K562 treated with DMSO at 1 percent for 4 hours (cell line): ENCODE data around the gene OSBPL1A. TPM values are rescaled to one million over a fixed set of nuclear protein-coding genes. Genes with fewer than 3 reads are reported as not detected.

ENCODE experiments used
- total RNA-seq: library from RNA; unstranded; fragments of 300-600 nt; gene quantifications from 2 replicates; pipeline ENCODE4 v1.2.3, GENCODE V29; 2022; ENCODE audit not compliant: insufficient read depth

Gene OSBPL1A
- not detected in 2 replicates for total RNA-seq

DNA sequence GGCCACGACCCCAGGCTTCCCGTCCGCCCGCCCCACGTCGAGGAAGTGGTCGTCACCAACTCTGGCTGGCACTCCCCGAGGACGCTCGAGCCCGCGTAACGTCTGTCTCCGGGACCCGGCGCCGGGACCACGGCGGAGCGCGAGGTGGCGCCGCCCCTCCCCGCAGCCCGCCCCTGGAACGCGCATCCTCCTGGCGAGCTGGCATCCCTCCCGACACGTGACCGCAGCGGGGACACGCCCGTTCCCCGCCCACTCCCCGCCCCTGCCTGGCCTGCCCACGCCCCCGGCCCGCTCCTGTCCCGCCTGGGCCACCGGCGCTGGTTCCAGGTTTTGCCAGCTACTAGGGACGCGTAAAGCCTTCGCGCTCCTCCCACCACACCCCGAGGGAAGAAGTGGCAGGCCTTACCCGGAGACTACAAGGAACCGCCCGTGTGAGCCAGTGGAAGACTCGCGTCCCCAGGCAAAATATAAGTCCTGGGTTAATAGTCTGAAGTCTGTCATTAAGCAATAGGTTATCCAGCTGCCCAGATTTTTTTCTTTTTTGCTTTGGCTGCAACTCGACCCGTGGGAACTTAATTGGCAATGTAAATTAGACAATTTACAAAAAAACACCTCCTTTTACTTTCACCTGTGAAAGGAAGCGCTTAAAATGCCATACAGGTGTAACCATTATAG is at the start of gene OSBPL1A:
Gene OSBPL1A (minus strand): TSS at position 131 of the 675 bp plus-strand sequence. CDS start 20,291 bp downstream, outside the sequence.

DNA sequence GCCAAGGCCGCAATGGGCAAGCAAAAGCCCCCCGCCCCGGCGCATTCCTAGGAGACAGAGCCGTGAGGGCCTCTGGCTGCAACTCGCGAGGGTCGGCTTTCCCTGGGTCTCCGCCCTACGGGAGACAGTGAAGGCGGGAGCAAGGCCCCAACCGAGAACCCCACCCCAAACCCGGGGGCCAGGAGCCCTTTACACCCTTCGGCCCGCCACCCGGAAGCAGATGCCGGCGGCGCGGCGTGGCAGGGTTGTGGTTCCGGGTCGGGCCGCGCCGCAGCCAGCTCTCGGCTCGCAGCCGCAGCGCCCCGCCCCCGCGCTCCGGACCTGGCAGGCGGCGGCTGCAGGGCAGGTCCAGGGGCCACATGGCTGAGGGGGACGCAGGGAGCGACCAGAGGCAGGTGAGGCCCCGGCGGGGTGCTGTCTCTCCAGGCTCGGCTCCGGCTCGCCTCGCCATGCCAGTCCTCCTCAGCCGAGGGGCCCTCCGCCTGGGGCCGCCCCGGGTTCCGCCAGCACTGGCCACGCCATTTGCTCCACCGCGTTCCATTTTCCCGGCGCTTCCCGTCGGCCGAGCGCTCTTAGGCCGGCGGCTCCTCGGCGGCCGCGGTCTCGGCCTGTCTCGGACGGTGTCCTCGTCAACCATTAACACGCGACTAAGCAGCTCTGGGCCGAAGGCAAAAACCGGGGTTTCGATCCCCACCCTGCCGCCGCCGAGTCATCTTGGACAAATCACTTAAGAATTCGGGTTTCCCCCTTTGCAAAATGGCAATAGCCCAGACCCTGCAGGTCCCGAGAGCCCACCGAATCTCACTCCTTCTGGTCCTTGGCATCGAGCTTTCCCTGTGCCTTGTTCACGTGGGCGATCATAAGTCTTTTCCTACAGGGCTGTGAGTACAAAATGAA is 29.0 kb upstream of the OSBPL1A start, which contains the start of gene IMPACT:
Gene IMPACT (plus strand): TSS at position 273 of the 897 bp plus-strand sequence. CDS start 87 bp downstream, at position 360.

DNA sequence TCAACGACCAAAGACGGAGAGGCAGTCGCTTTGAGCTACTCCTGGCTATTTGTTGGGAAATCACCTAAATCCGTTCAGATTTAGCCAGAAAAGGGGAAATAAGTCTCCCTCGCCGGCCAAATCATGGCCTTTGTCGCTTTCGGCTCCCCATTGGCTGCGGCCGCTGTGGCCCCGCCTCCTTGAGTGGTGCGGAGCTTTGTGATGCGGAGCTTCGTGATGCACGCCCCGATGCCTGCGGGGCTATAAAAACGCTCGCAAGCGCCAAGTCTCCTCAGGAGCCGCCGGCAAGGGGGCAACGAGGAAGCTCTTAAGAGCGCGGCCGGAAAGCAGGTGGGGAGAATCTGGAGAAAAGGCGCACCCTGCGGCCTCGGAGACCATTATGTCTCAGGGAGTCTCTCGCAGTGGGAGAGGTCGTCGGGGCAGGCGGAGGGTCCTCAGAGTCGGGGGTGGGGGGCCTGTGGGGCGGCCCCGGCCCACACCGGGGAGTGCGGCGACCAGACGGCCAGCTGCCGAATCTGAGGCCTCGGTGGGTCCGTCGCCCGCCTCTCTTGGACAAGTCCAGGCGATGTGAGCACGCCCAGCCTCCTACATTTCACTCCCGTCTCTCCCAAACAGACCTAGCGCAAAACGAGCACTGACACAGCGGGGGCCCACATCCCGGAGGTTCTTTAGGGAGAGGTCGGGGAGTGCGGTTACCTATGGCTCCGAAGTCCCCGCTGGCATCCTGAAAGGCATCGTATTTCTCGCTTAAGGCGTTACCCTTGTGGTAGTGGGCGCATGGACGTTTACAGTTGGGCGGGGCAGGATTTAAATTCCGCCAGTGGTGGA is 258.6 kb downstream of the OSBPL1A start, which contains the start of gene CABYR:
Gene CABYR (plus strand): TSS at position 274 of the 828 bp plus-strand sequence. CDS start 4,053 bp downstream, outside the sequence.

Other genes starting within 250 kb of the OSBPL1A start
- 4.6 and 5.7 TPM in 2 replicates for gene IMPACT, start 28.8 kb upstream of the OSBPL1A start, total RNA-seq
- gene HRH4, start 62.8 kb upstream of the OSBPL1A start, total RNA-seq, result not detected in 2 replicates